GM23338 (cell line): ENCODE results near the gene MRPS27. TPM values are rescaled to one million over a fixed set of nuclear protein-coding genes. Genes with fewer than 3 reads are reported as not detected.

Source experiments
- ATAC-seq: fragments of 200-7000 bp; cut with Tn5 transposase; 3 replicates; pipeline ENCODE4 v1.9.1; 2020
- DNase-seq: peaks from one replicate; pipeline ENCODE4 v3.0.0-alpha.2; 2015; ENCODE audit warnings: low spot score
- H2AFZ ChIP-seq: fragments of 200-600 bp; sonication (generic); 2 replicates; pipeline ENCODE4 v1.8.0; 2016; ENCODE audit warnings: antibody characterized with exemption, mild to moderate bottlenecking, moderate library complexity
- H3F3A ChIP-seq: fragments of 200-600 bp; sonication (generic); replicated peaks from 2 replicates; pipeline ENCODE4 v1.8.0; 2017; ENCODE audit warnings: antibody characterized with exemption, mixed run types, low read depth
- H3K27ac ChIP-seq: fragments of 200-600 bp; sonication (generic); 2 replicates; pipeline ENCODE4 v1.6.1; 2016; ENCODE audit warnings: low read depth
- H3K27me3 ChIP-seq: fragments of 200-600 bp; sonication (generic); 2 replicates; pipeline ENCODE4 v1.8.0; 2016; ENCODE audit warnings: mild to moderate bottlenecking, mixed run types, moderate library complexity; ENCODE audit not compliant: insufficient read depth
- H3K36me3 ChIP-seq: fragments of 200-600 bp; sonication (generic); 2 replicates; pipeline ENCODE4 v1.8.0; 2016; ENCODE audit warnings: mild to moderate bottlenecking; ENCODE audit not compliant: insufficient read depth
- H3K4me1 ChIP-seq: fragments of 200-600 bp; sonication (generic); 2 replicates; pipeline ENCODE4 v1.8.0; 2016; ENCODE audit warnings: mild to moderate bottlenecking, moderate library complexity; ENCODE audit not compliant: insufficient read depth
- H3K4me2 ChIP-seq: fragments of 200-600 bp; sonication (generic); 2 replicates; pipeline ENCODE4 v1.7.1; 2017; ENCODE audit warnings: mixed run types
- H3K4me3 ChIP-seq: fragments of 200-600 bp; sonication (generic); 2 replicates; pipeline ENCODE4 v1.6.1; 2016; ENCODE audit warnings: mixed run types
- H3K79me2 ChIP-seq: fragments of 200-600 bp; sonication (generic); replicated peaks from 2 replicates; pipeline ENCODE4 v1.8.0; 2017; ENCODE audit warnings: mild to moderate bottlenecking; ENCODE audit not compliant: insufficient read depth
- H3K9me2 ChIP-seq: fragments of 200-600 bp; sonication (generic); 2 replicates; pipeline ENCODE4 v1.8.0; 2017; ENCODE audit not compliant: insufficient read depth
- H4K20me1 ChIP-seq: fragments of 200-600 bp; sonication (generic); replicated peaks from 2 replicates; pipeline ENCODE4 v1.8.0; 2017; ENCODE audit warnings: mild to moderate bottlenecking; ENCODE audit not compliant: insufficient read depth
- H3K27ac Mint-ChIP-seq: 2 replicates; pipeline ENCODE4 v1.8.0; 2020; ENCODE audit warnings: inconsistent platforms, mild to moderate bottlenecking, moderate library complexity, mixed read lengths
- H3K27me3 Mint-ChIP-seq: 3 replicates; pipeline ENCODE4 v1.8.0; 2022; ENCODE audit warnings: low read depth, mild to moderate bottlenecking, moderate library complexity, mixed read lengths, inconsistent platforms; ENCODE audit not compliant: insufficient read depth, poor library complexity
- H3K36me3 Mint-ChIP-seq: 3 replicates; pipeline ENCODE4 v1.8.0; 2021; ENCODE audit warnings: low read depth, mild to moderate bottlenecking, inconsistent platforms, moderate library complexity, mixed read lengths
- H3K4me1 Mint-ChIP-seq: 3 replicates; pipeline ENCODE4 v1.8.0; 2020; ENCODE audit warnings: mild to moderate bottlenecking, inconsistent platforms, mixed read lengths
- H3K4me3 Mint-ChIP-seq: 3 replicates; pipeline ENCODE4 v1.8.0; 2021; ENCODE audit warnings: moderate library complexity, mild to moderate bottlenecking, inconsistent platforms, mixed read lengths
- H3K9me3 Mint-ChIP-seq: 3 replicates; pipeline ENCODE4 v1.8.0; 2020; ENCODE audit warnings: moderate library complexity, mild to moderate bottlenecking, inconsistent platforms, mixed read lengths
- CREB1 ChIP-seq: fragments of 250-450 bp; sonication (Bioruptor Pico); IDR thresholded peaks from 2 replicates; pipeline ENCODE4 v1.5.0; 2020; ENCODE audit warnings: low read depth, mild to moderate bottlenecking, moderate library complexity
- CTCF ChIP-seq, 2 experiments: fragments of 200-600 bp in 1 of 2; sonication (generic) in 1 of 2; conservative IDR thresholded peaks; 2 replicates each; pipeline versions ENCODE4 v1.5.1 to v1.6.1; 2016 to 2017; ENCODE audit warnings: antibody characterized with exemption in 2 of 2, low read depth in 2 of 2, mild to moderate bottlenecking in 2 of 2, moderate library complexity in 1 of 2
- ETS1 ChIP-seq: IDR thresholded peaks from 2 replicates; pipeline ENCODE4 v1.6.1; 2016; ENCODE audit warnings: antibody characterized with exemption
- EZH2 ChIP-seq: fragments of 200-600 bp; sonication (generic); IDR thresholded peaks from one replicate; pipeline ENCODE4 v1.8.0; 2017; ENCODE audit warnings: antibody characterized with exemption, mild to moderate bottlenecking, low read depth; ENCODE audit not compliant: unreplicated experiment
- EZH2phosphoT487 ChIP-seq: fragments of 200-600 bp; sonication (generic); IDR thresholded peaks from one replicate; pipeline ENCODE4 v1.8.1; 2018; ENCODE audit warnings: antibody characterized with exemption; ENCODE audit not compliant: unreplicated experiment
- JUNB ChIP-seq: IDR thresholded peaks from one replicate; pipeline ENCODE4 v1.6.1; 2016; ENCODE audit warnings: antibody characterized with exemption; ENCODE audit not compliant: unreplicated experiment
- NANOG ChIP-seq: IDR thresholded peaks from 2 replicates; pipeline ENCODE4 v1.6.1; 2016; ENCODE audit warnings: antibody characterized with exemption, borderline replicate concordance
- POLR2AphosphoS5 ChIP-seq: IDR thresholded peaks from 2 replicates; pipeline ENCODE4 v1.6.1; 2016; ENCODE audit warnings: antibody characterized with exemption, low read depth
- REST ChIP-seq: IDR thresholded peaks from one replicate; pipeline ENCODE4 v1.6.1; 2018; ENCODE audit warnings: antibody characterized with exemption; ENCODE audit not compliant: unreplicated experiment
- STAT1 ChIP-seq: IDR thresholded peaks from one replicate; pipeline ENCODE4 v1.6.1; 2016; ENCODE audit warnings: antibody characterized with exemption; ENCODE audit not compliant: unreplicated experiment
- ZNF114 ChIP-seq: fragments of 250-450 bp; sonication (Bioruptor Pico); IDR thresholded peaks from 2 replicates; pipeline ENCODE4 v1.5.0; 2020; ENCODE audit warnings: mild to moderate bottlenecking, moderate library complexity
- ZNF331 ChIP-seq: fragments of 250-450 bp; sonication (Bioruptor Pico); IDR thresholded peaks from 2 replicates; pipeline ENCODE4 v1.5.0; 2020; ENCODE audit warnings: low read depth, mild to moderate bottlenecking, moderate library complexity
- ZNF462 ChIP-seq: fragments of 250-450 bp; sonication (Bioruptor Pico); IDR thresholded peaks from 2 replicates; pipeline ENCODE4 v1.5.0; 2020; ENCODE audit warnings: mild to moderate bottlenecking, moderate library complexity
- polyA plus RNA-seq: library from polyadenylated mRNA; unstranded; fragments of >200 nt; fragmentation: Nextera tagmentation; extraction: Ambion mirVana; gene quantifications from 2 replicates; pipeline ENCODE4 v1.2.1, GENCODE V29; 2016
- total RNA-seq: library from RNA; depleted of rRNA; stranded (reverse); fragments of >200 nt; shearing (Covaris generic); gene quantifications from 2 replicates; pipeline ENCODE4 v1.2.3, GENCODE V29; 2014

MRPS27 gene
- total and polyA plus RNA-seq, 2 experiments from 2014 or later: 53.2 to 141 TPM

- no peaks in the 10 kb centered on the region for H3K27me3 ChIP-seq
- no peak overlapping the region for H2AFZ ChIP-seq
- TF ChIP-seq ZNF462 (CRISPR knock-in tag): no peak
- TF ChIP-seq NANOG: no peak
- TF ChIP-seq ZNF331 (CRISPR knock-in tag): no peak
- TF ChIP-seq JUNB: no peak
- no peak for TF ChIP-seq EZH2phosphoT487
- TF ChIP-seq ETS1: no peak
- no peak for TF ChIP-seq REST
- no peak for TF ChIP-seq EZH2
- no peak for TF ChIP-seq STAT1
- no peak for TF ChIP-seq ZNF114 (CRISPR knock-in tag)
- no peak for TF ChIP-seq CREB1 (CRISPR knock-in tag)
- no peak for TF ChIP-seq POLR2AphosphoS5
- no peak for TF ChIP-seq CTCF (conservative IDR thresholded peaks at IDR 0.05; ENCODE audit: low read depth in 2 of 2)
- no peaks in the 10 kb centered on the region for H3K9me2 ChIP-seq
- Mint-ChIP-seq H3K27me3 (peaks cover 2% of the 10 kb centered on the region), H3K9me3 (peaks cover 2% of the 10 kb centered on the region; the same call in 1 of the 3 replicates), H3K27ac (no peak overlapping the region), H3K4me3 (no peak overlapping the region), H3K36me3 (peaks cover 23% of the 10 kb centered on the region), H3K4me1 (peaks cover 20% of the 10 kb centered on the region; the same call in 2 of the 3 replicates)
- H3K4me2 ChIP-seq: no peak overlapping the region
- no peaks in the 10 kb centered on the region; the same call in 1 of the 2 replicates for H3K4me1 ChIP-seq
- no peak overlapping the region for H3K27ac ChIP-seq
- 0 out of 2 replicates have a peak, but pooled peaks cover 4% of the 10 kb centered on the region for H3K36me3 ChIP-seq
- no peak for DNase-seq
- peaks cover 33% of the 10 kb centered on the region for H3K79me2 ChIP-seq
- H4K20me1 ChIP-seq: peaks cover 6% of the 10 kb centered on the region; the same call in 1 of the 2 replicates
- no peak for ATAC-seq
- no peak overlapping the region for H3K4me3 ChIP-seq
- no peaks in the 10 kb centered on the region for H3F3A ChIP-seq
Measured at GRCh38 chr5:72272398-72272797, 47.6 kb downstream of the MRPS27 start.
